Peyer's patch (tissue), 4 donors: ENCODE measurements around the gene VGLL1. TPM values are rescaled to one million over a fixed set of nuclear protein-coding genes. Genes with fewer than 3 reads are reported as not detected.

Experiments
- DNase-seq, 3 donors: peaks; one replicate each; pipeline ENCODE4 v3.0.0-alpha.2; 2017 to 2019
- H3K27ac ChIP-seq, 4 donors: fragments of 200-600 bp; sonication (generic); one replicate each; pipeline ENCODE4 v1.5.1; 2016 to 2019
- H3K27me3 ChIP-seq, 2 donors: fragments of 200-600 bp; sonication (generic); one replicate each; pipeline ENCODE4 v1.5.1; 2019
- H3K36me3 ChIP-seq, 3 donors: fragments of 200-600 bp; sonication (generic); one replicate each; pipeline ENCODE4 v1.5.1; 2016 to 2019
- H3K4me1 ChIP-seq, 4 donors: fragments of 200-600 bp; sonication (generic); one replicate each; pipeline ENCODE4 v1.5.1; 2016 to 2019
- H3K4me3 ChIP-seq, 4 donors: fragments of 200-600 bp; sonication (generic); 1 replicate in 3 of 4; 2 replicates in 1 of 4; pipeline ENCODE4 v1.5.1; 2016 to 2019; ENCODE audit warnings: mild to moderate bottlenecking in 1 of 4
- H3K9me3 ChIP-seq, 4 donors: fragments of 200-600 bp; sonication (generic); one replicate each; pipeline ENCODE4 v1.5.1; 2016 to 2019; ENCODE audit warnings: mild to moderate bottlenecking in 1 of 4
- CTCF ChIP-seq, 6 experiments: fragments of 450-650 bp in 4 of 6; fragments of 200-600 bp in 2 of 6; sonication (generic) in 1 of 6; IDR thresholded peaks; one replicate each; pipeline ENCODE4 v1.5.1; 2017 to 2019; ENCODE audit warnings: antibody characterized with exemption in 6 of 6, mild to moderate bottlenecking in 3 of 6, moderate library complexity in 1 of 6
- POLR2A ChIP-seq, 2 donors: fragments of 450-650 bp; IDR thresholded peaks; one replicate each; pipeline ENCODE4 v1.5.1; 2017; ENCODE audit warnings: antibody characterized with exemption in 2 of 2, mild to moderate bottlenecking in 2 of 2, moderate library complexity in 2 of 2
- total RNA-seq, 4 donors: library from RNA; depleted of rRNA; stranded (reverse); fragments of >200 nt; gene quantifications; one replicate each; pipeline ENCODE4 v1.1.0, GENCODE V29; 2016

VGLL1 gene
- total RNA-seq, 4 donors from 2014 or later, result not detected

- no peak for DNase-seq
- no peaks in the 10 kb centered on the region for H3K4me1 ChIP-seq
- peak overlapping the region; percentile 58 to 80 (median 70) for H3K4me3 ChIP-seq
- no peaks in the 10 kb centered on the region for H3K27me3 ChIP-seq
- peak overlapping the region; percentile 91 to 99 (median 96) for H3K27ac ChIP-seq
- no peaks in the 10 kb centered on the region for H3K9me3 ChIP-seq
- H3K36me3 ChIP-seq, result peaks cover 0 to 6% (median 0%) of the 10 kb centered on the region in 3 donors
- no peak for TF ChIP-seq POLR2A (IDR thresholded peaks at IDR 0.05)
- TF ChIP-seq CTCF (IDR thresholded peaks at IDR 0.05), result no peak
These were observed 35.7 kb upstream of the VGLL1 start for GRCh38 chrX:136496186-136496763.

DNA sequence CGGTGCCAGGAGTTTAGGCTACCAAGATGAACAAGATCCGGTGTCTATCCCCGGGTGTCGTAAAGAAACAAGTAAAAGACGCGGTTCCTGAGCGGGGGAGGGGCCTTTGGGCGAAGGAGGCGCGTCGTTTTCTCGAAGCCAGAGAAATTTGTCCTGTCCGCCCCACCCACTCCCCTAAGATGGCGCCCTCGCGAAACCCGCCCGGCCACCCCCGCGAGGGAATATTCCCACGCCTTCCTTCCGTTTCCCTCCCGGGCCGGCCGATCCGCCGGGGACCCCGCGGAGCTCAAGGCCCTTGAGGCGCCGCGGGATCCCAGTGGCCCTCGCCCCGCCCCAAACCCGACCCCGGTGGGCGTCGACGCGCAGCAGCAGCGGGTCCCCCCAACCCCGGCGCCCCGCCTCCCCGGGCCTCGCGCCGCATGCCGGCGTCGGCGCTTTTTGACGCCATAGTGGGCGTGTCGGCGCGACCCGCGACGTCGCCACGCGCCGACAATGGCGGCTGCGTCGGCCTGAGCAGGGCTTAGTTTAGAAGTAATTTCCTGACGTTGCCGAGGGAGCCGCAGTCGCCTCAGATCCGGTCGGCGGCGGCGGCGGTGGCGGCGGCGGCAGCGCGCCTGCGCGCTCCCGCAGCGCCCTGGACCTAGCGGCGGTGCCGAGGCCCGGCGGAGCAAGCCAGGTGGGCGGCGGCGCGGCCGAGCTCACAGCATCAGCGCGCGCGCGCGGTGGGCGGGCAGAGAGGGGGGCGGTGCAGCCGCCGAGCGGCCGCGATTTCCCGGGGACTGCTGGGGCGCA lies 35.1 kb upstream of the VGLL1 start:
- H3K27ac ChIP-seq, result peak overlapping the region; percentile 91 to 99 (median 96)
- peaks cover 0 to 12% (median 0%) of the 10 kb centered on the region in 3 donors for H3K36me3 ChIP-seq
- no peaks in the 10 kb centered on the region for H3K27me3 ChIP-seq
- no peaks in the 10 kb centered on the region for H3K4me1 ChIP-seq
- no peaks in the 10 kb centered on the region for H3K9me3 ChIP-seq
- H3K4me3 ChIP-seq, result peak overlapping the region; percentile 58 to 80 (median 70)
- TF ChIP-seq POLR2A (IDR thresholded peaks at IDR 0.05) (no peak), CTCF (IDR thresholded peaks at IDR 0.05) (no peak)
- peak; percentile 84 to 95 (median 86) for DNase-seq

DNA sequence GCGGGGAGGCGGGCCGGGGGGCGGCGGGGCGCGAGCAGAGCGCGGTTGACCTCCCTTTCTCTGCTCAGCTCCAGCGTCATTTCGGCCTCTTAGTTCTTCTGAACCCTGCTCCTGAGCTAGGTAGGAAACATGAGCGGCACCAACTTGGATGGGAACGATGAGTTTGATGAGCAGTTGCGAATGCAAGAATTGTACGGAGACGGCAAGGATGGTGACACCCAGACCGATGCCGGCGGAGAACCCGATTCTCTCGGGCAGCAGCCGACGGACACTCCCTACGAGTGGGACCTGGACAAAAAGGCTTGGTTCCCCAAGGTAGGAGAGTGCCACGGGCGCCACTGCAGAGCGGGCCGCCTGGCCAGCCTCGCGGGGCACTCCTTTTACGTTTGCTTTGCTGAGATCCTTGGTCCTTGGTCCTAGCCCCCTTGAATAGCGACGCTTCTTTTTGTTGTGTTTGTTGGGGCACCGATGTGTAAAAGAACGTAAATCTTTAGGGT lies 34.4 kb upstream of the VGLL1 start, which contains the start of gene HTATSF1:
Gene HTATSF1, plus strand, starts transcription at position 37 of the 497 bp plus-strand sequence. Its CDS starts 93 bp downstream, at position 130.
- Histone ChIP-seq H3K4me3 (peak within 1 kb of the TSS; percentile 58 to 80 (median 70)), H3K9me3 (no peaks in the 10 kb centered on the region), H3K27me3 (no peaks in the 10 kb centered on the region), H3K4me1 (no peaks in the 10 kb centered on the region), H3K27ac (peak within 1 kb of the TSS; percentile 91 to 99 (median 96)), H3K36me3 (peaks cover 0 to 12% (median 0%) of the 10 kb centered on the region in 3 donors)
- no peak for DNase-seq
- no peak for TF ChIP-seq CTCF (IDR thresholded peaks at IDR 0.05)
- no peak for TF ChIP-seq POLR2A (IDR thresholded peaks at IDR 0.05)

GRCh38 chrX:136519069-136519468 lies 12.9 kb upstream of the VGLL1 start:
- Histone ChIP-seq H3K9me3 (no peaks in the 10 kb centered on the region), H3K27ac (no peak overlapping the region), H3K36me3 (no peaks in the 10 kb centered on the region), H3K4me3 (no peak overlapping the region), H3K4me1 (no peaks in the 10 kb centered on the region), H3K27me3 (no peaks in the 10 kb centered on the region)
- TF ChIP-seq CTCF (IDR thresholded peaks at IDR 0.05) (no peak), POLR2A (IDR thresholded peaks at IDR 0.05) (no peak)
- DNase-seq, result no peak

GRCh38 chrX:136523770-136524169 lies 8.2 kb upstream of the VGLL1 start:
- no peaks in the 10 kb centered on the region for H3K9me3 ChIP-seq
- H3K27ac ChIP-seq, result no peak overlapping the region
- H3K4me3 ChIP-seq, result no peak overlapping the region
- H3K4me1 ChIP-seq, result no peaks in the 10 kb centered on the region
- H3K27me3 ChIP-seq, result no peaks in the 10 kb centered on the region
- TF ChIP-seq POLR2A (IDR thresholded peaks at IDR 0.05), result no peak
- TF ChIP-seq CTCF (IDR thresholded peaks at IDR 0.05), result no peak
- no peaks in the 10 kb centered on the region for H3K36me3 ChIP-seq
- DNase-seq, result no peak
